ENCODE data around the gene ELSPBP1.

Gene ELSPBP1

DNA sequence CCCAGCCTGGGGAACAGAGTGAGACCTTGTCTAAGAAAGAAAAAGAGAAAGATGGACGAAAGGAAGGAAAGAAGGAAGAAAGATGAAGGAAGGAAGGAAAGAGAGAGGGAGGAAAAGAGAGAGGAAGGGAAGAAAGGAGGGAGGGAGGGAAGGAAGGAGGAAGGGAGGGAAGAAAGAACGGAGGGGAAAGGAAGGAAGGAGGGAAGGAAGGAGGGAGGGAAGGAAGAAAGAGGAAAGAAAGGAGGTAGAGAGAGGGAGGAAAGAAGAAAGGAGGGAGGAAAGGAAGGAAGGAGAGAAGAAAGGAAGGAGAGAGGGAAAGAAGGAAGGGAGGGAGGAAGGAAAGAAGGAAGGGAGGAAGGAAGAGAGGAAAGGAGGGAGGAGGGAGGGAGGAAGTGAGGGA lies 28.6 kb downstream of the ELSPBP1 start:
- no peak for DNase-seq (ENCODE audit: low spot score)
- in situ Hi-C loops (cut with MboI; ENCODE audit: low pct_unique_long_range_greater_than_20kb, low sequenced_read_pairs, unreplicated experiment), result no loop called here
- TF ChIP-seq, protein P1, sequence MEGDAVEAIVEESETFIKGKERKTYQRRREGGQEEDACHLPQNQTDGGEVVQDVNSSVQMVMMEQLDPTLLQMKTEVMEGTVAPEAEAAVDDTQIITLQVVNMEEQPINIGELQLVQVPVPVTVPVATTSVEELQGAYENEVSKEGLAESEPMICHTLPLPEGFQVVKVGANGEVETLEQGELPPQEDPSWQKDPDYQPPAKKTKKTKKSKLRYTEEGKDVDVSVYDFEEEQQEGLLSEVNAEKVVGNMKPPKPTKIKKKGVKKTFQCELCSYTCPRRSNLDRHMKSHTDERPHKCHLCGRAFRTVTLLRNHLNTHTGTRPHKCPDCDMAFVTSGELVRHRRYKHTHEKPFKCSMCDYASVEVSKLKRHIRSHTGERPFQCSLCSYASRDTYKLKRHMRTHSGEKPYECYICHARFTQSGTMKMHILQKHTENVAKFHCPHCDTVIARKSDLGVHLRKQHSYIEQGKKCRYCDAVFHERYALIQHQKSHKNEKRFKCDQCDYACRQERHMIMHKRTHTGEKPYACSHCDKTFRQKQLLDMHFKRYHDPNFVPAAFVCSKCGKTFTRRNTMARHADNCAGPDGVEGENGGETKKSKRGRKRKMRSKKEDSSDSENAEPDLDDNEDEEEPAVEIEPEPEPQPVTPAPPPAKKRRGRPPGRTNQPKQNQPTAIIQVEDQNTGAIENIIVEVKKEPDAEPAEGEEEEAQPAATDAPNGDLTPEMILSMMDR (IDR thresholded peaks at IDR 0.05; ENCODE audit: extremely low read depth, insufficient read depth, missing control alignments), result no peak

DNA sequence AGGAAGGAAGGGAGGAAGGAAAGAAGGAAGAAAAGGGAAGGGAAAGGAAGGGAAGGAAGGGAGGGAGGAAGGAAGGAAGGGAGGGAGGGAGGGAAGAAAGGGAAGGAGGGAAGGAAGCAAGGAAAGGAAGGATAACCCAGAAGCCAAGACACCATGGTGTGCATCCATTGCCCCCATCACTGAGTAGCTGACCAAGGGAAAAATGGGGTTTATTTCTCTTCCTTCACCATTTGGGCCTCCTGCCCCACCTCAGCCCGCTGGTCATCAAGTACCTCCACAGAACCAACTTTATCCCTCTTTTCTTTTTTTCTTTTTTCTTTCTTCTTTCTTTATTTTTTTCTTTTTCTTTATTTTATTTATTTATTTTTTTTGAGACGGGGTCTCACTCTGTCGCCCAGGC lies 29.1 kb downstream of the ELSPBP1 start:
- no peak for DNase-seq (ENCODE audit: low spot score)
- in situ Hi-C loops (cut with MboI; ENCODE audit: low pct_unique_long_range_greater_than_20kb, low sequenced_read_pairs, unreplicated experiment), result no loop called here
- TF ChIP-seq, protein P1 (IDR thresholded peaks at IDR 0.05; ENCODE audit: extremely low read depth, insufficient read depth, missing control alignments), result no peak

DNA sequence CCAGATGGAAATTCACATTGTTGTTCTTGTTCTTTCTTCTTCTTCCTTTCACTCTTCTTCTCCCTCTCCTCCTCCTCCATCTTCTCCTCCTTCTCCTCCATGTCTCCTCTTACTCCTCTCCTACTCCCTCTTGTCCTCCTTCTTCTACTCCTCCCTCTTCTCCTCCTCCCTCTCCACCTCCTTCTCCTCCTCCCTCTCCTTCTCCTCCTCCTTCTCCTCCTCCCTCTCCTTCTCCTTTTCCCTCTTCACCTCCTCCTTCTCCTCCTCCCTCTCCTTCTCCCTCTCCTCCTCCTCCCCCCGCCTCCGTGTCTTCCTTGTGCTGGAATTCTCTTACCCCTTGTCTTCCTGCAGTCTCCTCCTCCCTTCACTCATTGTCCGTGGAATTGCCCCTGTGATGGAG lies 31.0 kb downstream of the ELSPBP1 start:
- in situ Hi-C loops (cut with MboI; ENCODE audit: low pct_unique_long_range_greater_than_20kb, low sequenced_read_pairs, unreplicated experiment), result no loop called here
- no peak for DNase-seq (ENCODE audit: low spot score)

DNA sequence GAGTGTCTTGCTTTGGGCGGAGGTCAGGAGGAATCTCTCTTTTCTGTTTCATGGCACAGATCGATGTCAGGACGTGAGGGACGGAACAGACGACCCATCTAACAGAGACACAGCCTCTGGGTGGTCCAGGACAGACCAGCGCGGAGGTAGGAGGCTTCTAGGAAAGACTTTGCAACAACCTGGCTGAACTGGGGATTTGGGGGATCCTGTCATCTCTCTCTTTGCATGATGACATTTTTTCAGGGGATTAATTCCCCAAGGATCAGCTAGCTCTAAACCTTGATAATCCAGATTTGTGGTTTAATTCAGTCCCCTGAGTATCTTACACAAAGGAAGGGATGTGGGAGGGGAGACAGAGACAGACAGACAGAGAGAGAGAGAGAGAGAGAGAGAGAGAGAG lies 35.0 kb downstream of the ELSPBP1 start:
- in situ Hi-C loops (cut with MboI; ENCODE audit: low pct_unique_long_range_greater_than_20kb, low sequenced_read_pairs, unreplicated experiment), result no loop called here
- DNase-seq (ENCODE audit: low spot score), result no peak
- TF ChIP-seq, protein P1 (IDR thresholded peaks at IDR 0.05; ENCODE audit: extremely low read depth, insufficient read depth, missing control alignments), result no peak

More for the DNA sequence above, 31.0 kb downstream of the ELSPBP1 start:
- TF ChIP-seq, protein P1 (IDR thresholded peaks at IDR 0.05; ENCODE audit: extremely low read depth, insufficient read depth, missing control alignments), result no peak

DNA sequence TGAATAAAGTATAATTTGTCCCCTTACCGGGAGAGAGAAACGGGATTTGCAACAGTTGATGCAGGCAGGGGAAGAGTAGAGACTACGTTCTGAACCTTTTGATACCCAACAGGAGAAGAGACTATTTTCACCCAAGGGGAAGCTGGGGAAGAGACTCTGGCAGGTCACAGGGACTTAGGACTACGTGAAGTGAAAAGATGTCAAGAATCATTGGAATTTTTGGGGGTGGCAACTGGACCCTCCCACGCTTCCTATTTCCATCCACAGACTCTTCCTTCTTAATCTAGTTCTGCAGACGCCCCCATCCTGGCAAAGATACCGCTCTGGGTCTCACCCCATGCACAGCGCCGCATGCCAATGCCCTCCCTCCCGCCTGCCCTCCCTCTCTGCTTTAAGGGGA lies 35.6 kb downstream of the ELSPBP1 start:
- TF ChIP-seq, protein P1 (IDR thresholded peaks at IDR 0.05; ENCODE audit: extremely low read depth, insufficient read depth, missing control alignments), result no peak
- in situ Hi-C loops (cut with MboI; ENCODE audit: low pct_unique_long_range_greater_than_20kb, low sequenced_read_pairs, unreplicated experiment), result no loop called here
- DNase-seq (ENCODE audit: low spot score), result no peak

DNA sequence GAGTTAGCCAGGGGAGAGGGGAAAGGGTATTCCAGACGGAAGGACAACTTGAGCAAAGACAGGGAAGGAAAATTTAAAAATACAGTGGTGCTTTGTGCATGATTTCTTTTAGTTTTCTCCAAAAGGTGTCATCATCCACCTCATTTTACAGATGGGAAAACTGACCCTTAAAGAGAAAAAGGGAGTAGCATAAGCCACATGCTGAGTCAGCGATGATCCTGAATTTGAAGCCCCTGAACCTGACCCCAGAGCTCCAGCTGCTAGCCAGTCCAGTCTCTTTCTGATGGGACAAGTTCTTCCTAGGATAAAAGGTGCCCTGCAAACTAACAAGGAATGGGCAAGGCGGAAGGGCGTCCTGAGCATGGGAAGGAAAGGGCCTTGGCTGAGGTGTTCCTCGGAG lies 39.2 kb downstream of the ELSPBP1 start:
- in situ Hi-C loops (cut with MboI; ENCODE audit: low pct_unique_long_range_greater_than_20kb, low sequenced_read_pairs, unreplicated experiment), result no loop called here
- DNase-seq (ENCODE audit: low spot score), result no peak

More for the DNA sequence above, 39.2 kb downstream of the ELSPBP1 start:
- TF ChIP-seq, protein P1 (IDR thresholded peaks at IDR 0.05; ENCODE audit: extremely low read depth, insufficient read depth, missing control alignments), result no peak

Measured in GM13977 (cell line).